GM18868 (cell line): ENCODE results near the gene CNTNAP2.
"Not testable (repeated sequence)": the region's sequence is repeated elsewhere in the genome, so short reads cannot be mapped to it uniquely, and the experiment has no call there.

Experiments used
- ATAC-seq: cut with Tn5 transposase; IDR thresholded peaks from one replicate; pipeline ENCODE4 v1.9.1; 2021; ENCODE audit warnings: mild to moderate bottlenecking, moderate library complexity; ENCODE audit not compliant: unreplicated experiment

CNTNAP2 gene

GRCh38 chr7:148037044-148037443 lies 1920.4 kb downstream of the CNTNAP2 start:
- ATAC-seq = no peak

- ATAC-seq = no peak
Measured at GRCh38 chr7:148041156-148041555, 1924.6 kb downstream of the CNTNAP2 start.

- ATAC-seq = no peak
Measured at GRCh38 chr7:148042935-148043631, 1926.5 kb downstream of the CNTNAP2 start.

GRCh38 chr7:148044173-148044572 lies 1927.6 kb downstream of the CNTNAP2 start:
- no peak for ATAC-seq

GRCh38 chr7:148045521-148045920 lies 1928.9 kb downstream of the CNTNAP2 start:
- no peak for ATAC-seq

GRCh38 chr7:148049068-148049467 lies 1932.5 kb downstream of the CNTNAP2 start:
- ATAC-seq = peak; percentile 35

- ATAC-seq = peak; percentile 38
Measured at GRCh38 chr7:148050492-148051158, 1934.0 kb downstream of the CNTNAP2 start.

- ATAC-seq = no peak
Measured at GRCh38 chr7:148056406-148056805, 1939.8 kb downstream of the CNTNAP2 start.

GRCh38 chr7:148058092-148058491 lies 1941.5 kb downstream of the CNTNAP2 start:
- no peak for ATAC-seq

GRCh38 chr7:148058753-148059152 lies 1942.2 kb downstream of the CNTNAP2 start:
- no peak for ATAC-seq

- ATAC-seq = peak; percentile 98
Measured at GRCh38 chr7:148060724-148061123, 1944.1 kb downstream of the CNTNAP2 start.

- not testable (repeated sequence) for ATAC-seq
Measured at GRCh38 chr7:148078111-148078510, 1961.5 kb downstream of the CNTNAP2 start.

GRCh38 chr7:148079206-148080080 lies 1962.8 kb downstream of the CNTNAP2 start:
- ATAC-seq = no peak

- no peak for ATAC-seq
Measured at GRCh38 chr7:148083448-148083847, 1966.8 kb downstream of the CNTNAP2 start.

GRCh38 chr7:148084138-148084537 lies 1967.5 kb downstream of the CNTNAP2 start:
- ATAC-seq = peak; percentile 90

GRCh38 chr7:148091882-148092281 lies 1975.3 kb downstream of the CNTNAP2 start:
- ATAC-seq = no peak

- ATAC-seq = no peak
Measured at GRCh38 chr7:148093375-148094166, 1977.0 kb downstream of the CNTNAP2 start.

- no peak for ATAC-seq
Measured at GRCh38 chr7:148095066-148095465, 1978.5 kb downstream of the CNTNAP2 start.

- ATAC-seq = no peak
Measured at GRCh38 chr7:148104136-148104716, 1987.6 kb downstream of the CNTNAP2 start.

- no peak for ATAC-seq
Measured at GRCh38 chr7:148104924-148105323, 1988.3 kb downstream of the CNTNAP2 start.
